ENCODE data around the gene PAXX. TPM values are rescaled to one million over a fixed set of nuclear protein-coding genes. Genes with fewer than 3 reads are reported as not detected.
A peak's percentile ranks its signal among the peaks of the same experiment; 100 is the strongest.

The PAXX gene
- total and polyA plus RNA-seq, 9 of the 15 experiments (the other 6 are each of a cell fraction or from before 2014, with no cell fraction given), result 1.2 to 175 (median 38.5) TPM

DNA sequence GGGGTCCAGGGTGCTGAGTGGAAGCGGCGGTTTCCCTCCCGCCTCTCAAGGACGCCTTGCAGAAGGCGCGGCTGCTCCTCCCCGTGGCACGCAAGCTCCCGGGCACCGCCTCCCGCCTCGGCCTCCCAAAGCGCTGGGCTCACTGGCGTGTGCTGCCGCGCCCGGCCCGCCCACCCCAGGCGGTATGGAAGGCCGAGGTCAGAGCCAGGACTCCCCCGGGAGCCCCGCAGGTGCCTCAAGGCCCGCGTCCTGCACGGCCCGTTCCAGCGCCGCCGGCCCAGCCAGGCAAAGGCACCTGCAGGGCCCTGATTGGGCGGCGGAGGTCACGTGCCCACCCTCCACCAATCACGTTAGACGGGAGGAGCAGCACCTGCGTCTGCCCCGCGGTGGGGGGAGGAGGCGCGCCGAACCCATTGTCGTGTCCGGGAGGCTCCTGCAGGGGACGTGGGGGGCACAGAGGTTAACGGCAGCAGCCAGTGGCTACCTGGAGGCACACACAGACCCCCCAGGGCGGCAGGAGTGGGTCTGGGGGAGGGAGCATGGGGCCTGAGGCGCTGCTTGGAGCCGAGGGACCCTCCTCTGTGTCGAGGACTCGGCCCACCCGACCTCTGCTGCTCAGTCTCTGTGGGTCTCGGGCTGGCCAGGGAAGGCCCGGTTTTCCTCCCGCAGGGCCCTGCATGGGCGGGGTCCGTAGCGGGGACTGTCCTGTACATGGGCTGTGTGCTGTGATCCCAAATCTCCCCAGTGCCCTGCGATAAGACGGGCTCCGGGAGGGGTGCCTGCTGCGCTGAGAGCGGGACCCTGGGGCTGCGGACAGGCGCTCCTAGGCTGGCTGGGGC is 42.2 kb upstream of the PAXX start (continued):
- TF ChIP-seq ZBTB7A (IDR thresholded peaks at IDR 0.05; ENCODE audit: borderline replicate concordance, control insufficient read depth, low read depth, low read length) (peak; percentile 82; the same call in 1 of the 2 replicates), ZNF79 (CRISPR knock-in tag; IDR thresholded peaks at IDR 0.05; ENCODE audit: low read depth) (no peak), YY1 (IDR thresholded peaks at IDR 0.05; ENCODE audit: borderline replicate concordance in 1 of 3, control insufficient read depth in 1 of 3, extremely low read depth in 1 of 3, insufficient read depth in 3 of 3, insufficient read length in 1 of 3, insufficient replicate concordance in 2 of 3, low read depth in 1 of 3, low read length in 2 of 3) (peak in 1 of 3 experiments; percentile 4), ZNF12 (CRISPR knock-in tag; IDR thresholded peaks at IDR 0.05) (no peak), ZNF57 (CRISPR knock-in tag; IDR thresholded peaks at IDR 0.05) (no peak), NBN (IDR thresholded peaks at IDR 0.05; ENCODE audit: low read depth) (no peak), MECOM (CRISPR knock-in tag; IDR thresholded peaks at IDR 0.05) (no peak), PYGO2 (tag; IDR thresholded peaks at IDR 0.05) (no peak), POLR3G (IDR thresholded peaks at IDR 0.05; ENCODE audit: extremely low read depth, insufficient read length, insufficient replicate concordance) (no peak), ESRRA (IDR thresholded peaks at IDR 0.05; ENCODE audit: borderline replicate concordance, low read depth) (0 out of 2 replicates have a peak, but pooled peaks have one; percentile 20), COPS2 (conservative IDR thresholded peaks at IDR 0.05) (no peak), ETV6 (IDR thresholded peaks at IDR 0.05; ENCODE audit: borderline replicate concordance in 1 of 2, low read depth in 2 of 2, low read length in 1 of 2) (no peak), ETV6 (CRISPR knock-in tag; IDR thresholded peaks at IDR 0.05; ENCODE audit: borderline replicate concordance) (no peak), PRMT5 (CRISPR knock-in tag; IDR thresholded peaks at IDR 0.05) (no peak), RAD21 (CRISPR knock-in tag; conservative IDR thresholded peaks at IDR 0.05 in 1 of 2, IDR thresholded peaks at IDR 0.05 in 1 of 2) (no peak; a peak in 2 of 4 replicates)
- TF ChIP-seq, protein P1, sequence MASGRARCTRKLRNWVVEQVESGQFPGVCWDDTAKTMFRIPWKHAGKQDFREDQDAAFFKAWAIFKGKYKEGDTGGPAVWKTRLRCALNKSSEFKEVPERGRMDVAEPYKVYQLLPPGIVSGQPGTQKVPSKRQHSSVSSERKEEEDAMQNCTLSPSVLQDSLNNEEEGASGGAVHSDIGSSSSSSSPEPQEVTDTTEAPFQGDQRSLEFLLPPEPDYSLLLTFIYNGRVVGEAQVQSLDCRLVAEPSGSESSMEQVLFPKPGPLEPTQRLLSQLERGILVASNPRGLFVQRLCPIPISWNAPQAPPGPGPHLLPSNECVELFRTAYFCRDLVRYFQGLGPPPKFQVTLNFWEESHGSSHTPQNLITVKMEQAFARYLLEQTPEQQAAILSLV (tag; IDR thresholded peaks at IDR 0.05), result no peak
- TF ChIP-seq, protein P2, sequence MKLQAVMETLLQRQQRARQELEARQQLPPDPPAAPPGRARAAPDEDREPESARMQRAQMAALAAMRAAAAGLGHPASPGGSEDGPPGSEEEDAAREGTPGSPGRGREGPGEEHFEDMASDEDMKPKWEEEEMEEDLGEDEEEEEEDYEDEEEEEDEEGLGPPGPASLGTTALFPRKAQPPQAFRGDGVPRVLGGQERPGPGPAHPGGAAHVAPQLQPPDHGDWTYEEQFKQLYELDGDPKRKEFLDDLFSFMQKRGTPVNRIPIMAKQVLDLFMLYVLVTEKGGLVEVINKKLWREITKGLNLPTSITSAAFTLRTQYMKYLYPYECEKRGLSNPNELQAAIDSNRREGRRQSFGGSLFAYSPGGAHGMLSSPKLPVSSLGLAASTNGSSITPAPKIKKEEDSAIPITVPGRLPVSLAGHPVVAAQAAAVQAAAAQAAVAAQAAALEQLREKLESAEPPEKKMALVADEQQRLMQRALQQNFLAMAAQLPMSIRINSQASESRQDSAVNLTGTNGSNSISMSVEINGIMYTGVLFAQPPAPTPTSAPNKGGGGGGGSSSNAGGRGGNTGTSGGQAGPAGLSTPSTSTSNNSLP (IDR thresholded peaks at IDR 0.05; ENCODE audit: borderline replicate concordance, low read depth, low read length), result no peak
- TF ChIP-seq, protein P3, sequence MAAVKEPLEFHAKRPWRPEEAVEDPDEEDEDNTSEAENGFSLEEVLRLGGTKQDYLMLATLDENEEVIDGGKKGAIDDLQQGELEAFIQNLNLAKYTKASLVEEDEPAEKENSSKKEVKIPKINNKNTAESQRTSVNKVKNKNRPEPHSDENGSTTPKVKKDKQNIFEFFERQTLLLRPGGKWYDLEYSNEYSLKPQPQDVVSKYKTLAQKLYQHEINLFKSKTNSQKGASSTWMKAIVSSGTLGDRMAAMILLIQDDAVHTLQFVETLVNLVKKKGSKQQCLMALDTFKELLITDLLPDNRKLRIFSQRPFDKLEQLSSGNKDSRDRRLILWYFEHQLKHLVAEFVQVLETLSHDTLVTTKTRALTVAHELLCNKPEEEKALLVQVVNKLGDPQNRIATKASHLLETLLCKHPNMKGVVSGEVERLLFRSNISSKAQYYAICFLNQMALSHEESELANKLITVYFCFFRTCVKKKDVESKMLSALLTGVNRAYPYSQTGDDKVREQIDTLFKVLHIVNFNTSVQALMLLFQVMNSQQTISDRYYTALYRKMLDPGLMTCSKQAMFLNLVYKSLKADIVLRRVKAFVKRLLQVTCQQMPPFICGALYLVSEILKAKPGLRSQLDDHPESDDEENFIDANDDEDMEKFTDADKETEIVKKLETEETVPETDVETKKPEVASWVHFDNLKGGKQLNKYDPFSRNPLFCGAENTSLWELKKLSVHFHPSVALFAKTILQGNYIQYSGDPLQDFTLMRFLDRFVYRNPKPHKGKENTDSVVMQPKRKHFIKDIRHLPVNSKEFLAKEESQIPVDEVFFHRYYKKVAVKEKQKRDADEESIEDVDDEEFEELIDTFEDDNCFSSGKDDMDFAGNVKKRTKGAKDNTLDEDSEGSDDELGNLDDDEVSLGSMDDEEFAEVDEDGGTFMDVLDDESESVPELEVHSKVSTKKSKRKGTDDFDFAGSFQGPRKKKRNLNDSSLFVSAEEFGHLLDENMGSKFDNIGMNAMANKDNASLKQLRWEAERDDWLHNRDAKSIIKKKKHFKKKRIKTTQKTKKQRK (IDR thresholded peaks at IDR 0.05; ENCODE audit: borderline replicate concordance, low read depth, low read length), result no peak

Measured in K562 (cell line).